PFSK-1 (cell line): ENCODE measurements around the gene NAA40.

ENCODE experiments used
- POLR2AphosphoS5 ChIP-seq: IDR thresholded peaks from 2 replicates; pipeline ENCODE4 v1.6.1; 2012; ENCODE audit warnings: low read depth, mild to moderate bottlenecking, control low read depth, low read length, moderate library complexity
- TAF1 ChIP-seq: IDR thresholded peaks from 2 replicates; pipeline ENCODE4 v1.6.1; 2012; ENCODE audit warnings: low read length, control low read depth, borderline replicate concordance; ENCODE audit not compliant: insufficient read depth

DNA sequence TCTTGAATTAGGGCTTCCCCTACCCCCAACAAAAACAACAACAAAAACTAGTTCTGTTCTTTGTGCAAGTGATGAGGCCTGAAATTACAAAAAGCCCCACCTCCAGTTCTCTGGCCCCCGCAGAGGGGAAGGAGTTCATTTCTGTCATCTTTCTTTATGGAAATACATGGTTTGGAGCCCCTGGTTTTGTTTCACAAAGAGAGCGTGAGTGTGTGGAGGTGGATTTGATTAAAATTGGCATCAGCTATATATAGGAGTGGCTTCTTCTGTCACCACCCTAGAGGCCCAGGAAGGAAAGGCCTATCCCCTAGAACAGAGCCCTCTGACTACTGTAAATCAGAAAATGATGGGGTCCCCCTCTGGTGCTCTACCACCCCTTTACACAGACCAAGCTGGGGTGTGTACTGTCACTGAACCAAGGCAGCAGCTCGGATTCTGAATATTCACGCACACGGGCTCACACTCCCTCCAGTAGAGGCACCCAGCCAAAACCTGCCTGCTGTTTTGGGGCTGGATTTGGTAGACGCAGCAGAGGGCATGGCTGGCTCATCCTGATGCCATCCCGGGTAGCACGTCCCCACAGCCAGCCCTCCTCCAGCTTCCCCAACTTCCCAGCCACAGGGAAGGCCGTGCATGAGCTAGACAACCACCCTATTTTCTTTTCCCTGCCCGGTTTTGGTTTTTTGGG, 41.2 kb upstream of the NAA40 start:
- TF ChIP-seq TAF1 (no peak), POLR2AphosphoS5 (no peak)
